ENCODE measurements around the gene EMP1.

EMP1 gene

GRCh38 chr12:13167906-13168305 is 28.6 kb upstream of the EMP1 start:
- no peak overlapping the region for H3K9ac ChIP-seq (ENCODE audit: low read length)
- H3F3A ChIP-seq (ENCODE audit: insufficient read depth, low read length): no peaks in the 10 kb centered on the region
- no peak overlapping the region for H3K4me2 ChIP-seq (ENCODE audit: low read length)

GRCh38 chr12:13169272-13169671 is 27.3 kb upstream of the EMP1 start:
- H3K4me2 ChIP-seq (ENCODE audit: low read length): no peak overlapping the region
- TF ChIP-seq CTCF (IDR thresholded peaks at IDR 0.05; ENCODE audit: low read length) (no peak), EZH2 (IDR thresholded peaks at IDR 0.05; ENCODE audit: borderline replicate concordance, low read length) (no peak)
- no peak overlapping the region for H3K4me3 ChIP-seq (ENCODE audit: low read depth, low read length, poor library complexity, severe bottlenecking)
- no peaks in the 10 kb centered on the region for H3K9me3 ChIP-seq (ENCODE audit: low read length)
- H4K20me1 ChIP-seq (ENCODE audit: insufficient read depth, low read length): no peaks in the 10 kb centered on the region
- H3K27me3 ChIP-seq (ENCODE audit: insufficient read depth, low read length): 0 out of 2 replicates have a peak, but pooled peaks cover 4% of the 10 kb centered on the region
- H3K4me1 ChIP-seq (ENCODE audit: insufficient read depth, low read length, severe bottlenecking): no peaks in the 10 kb centered on the region
- H3K9me2 ChIP-seq (ENCODE audit: low read depth, low read length): no peaks in the 10 kb centered on the region
- H3K9ac ChIP-seq (ENCODE audit: low read length): no peak overlapping the region
- no peak overlapping the region for H3K27ac ChIP-seq (ENCODE audit: low read depth, low read length, poor library complexity, severe bottlenecking)
- no peaks in the 10 kb centered on the region for H3K79me2 ChIP-seq (ENCODE audit: insufficient read depth, low read length)
- no peak overlapping the region for H2AFZ ChIP-seq (ENCODE audit: low read length)
- no peaks in the 10 kb centered on the region for H3F3A ChIP-seq (ENCODE audit: insufficient read depth, low read length)
- no peaks in the 10 kb centered on the region for H3K36me3 ChIP-seq (ENCODE audit: insufficient read depth, low read length)

More at GRCh38 chr12:13167906-13168305, 28.6 kb upstream of the EMP1 start:
- H3K4me1 ChIP-seq (ENCODE audit: insufficient read depth, low read length, severe bottlenecking): no peaks in the 10 kb centered on the region
- H3K27ac ChIP-seq (ENCODE audit: low read depth, low read length, poor library complexity, severe bottlenecking): no peak overlapping the region
- no peak overlapping the region for H2AFZ ChIP-seq (ENCODE audit: low read length)
- H3K9me3 ChIP-seq (ENCODE audit: low read length): no peaks in the 10 kb centered on the region
- H3K9me2 ChIP-seq (ENCODE audit: low read depth, low read length): no peaks in the 10 kb centered on the region
- no peaks in the 10 kb centered on the region for H3K79me2 ChIP-seq (ENCODE audit: insufficient read depth, low read length)
- 0 out of 2 replicates have a peak, but pooled peaks cover 4% of the 10 kb centered on the region for H3K27me3 ChIP-seq (ENCODE audit: insufficient read depth, low read length)
- no peak for TF ChIP-seq EZH2 (IDR thresholded peaks at IDR 0.05; ENCODE audit: borderline replicate concordance, low read length)
- no peak for TF ChIP-seq CTCF (IDR thresholded peaks at IDR 0.05; ENCODE audit: low read length)
- no peaks in the 10 kb centered on the region for H3K36me3 ChIP-seq (ENCODE audit: insufficient read depth, low read length)
- H3K4me3 ChIP-seq (ENCODE audit: low read depth, low read length, poor library complexity, severe bottlenecking): no peak overlapping the region
- H4K20me1 ChIP-seq (ENCODE audit: insufficient read depth, low read length): no peaks in the 10 kb centered on the region

- TF ChIP-seq EZH2 (IDR thresholded peaks at IDR 0.05; ENCODE audit: borderline replicate concordance, low read length) (no peak), CTCF (IDR thresholded peaks at IDR 0.05; ENCODE audit: low read length) (no peak)
- H3K79me2 ChIP-seq (ENCODE audit: insufficient read depth, low read length): no peaks in the 10 kb centered on the region
- no peak overlapping the region for H3K27ac ChIP-seq (ENCODE audit: low read depth, low read length, poor library complexity, severe bottlenecking)
- no peak overlapping the region for H3K4me3 ChIP-seq (ENCODE audit: low read depth, low read length, poor library complexity, severe bottlenecking)
- H2AFZ ChIP-seq (ENCODE audit: low read length): no peak overlapping the region
- H3K4me1 ChIP-seq (ENCODE audit: insufficient read depth, low read length, severe bottlenecking): no peaks in the 10 kb centered on the region
- H4K20me1 ChIP-seq (ENCODE audit: insufficient read depth, low read length): no peaks in the 10 kb centered on the region
- no peaks in the 10 kb centered on the region for H3F3A ChIP-seq (ENCODE audit: insufficient read depth, low read length)
- no peak overlapping the region for H3K4me2 ChIP-seq (ENCODE audit: low read length)
- no peak overlapping the region for H3K9ac ChIP-seq (ENCODE audit: low read length)
- H3K9me2 ChIP-seq (ENCODE audit: low read depth, low read length): no peaks in the 10 kb centered on the region
- H3K36me3 ChIP-seq (ENCODE audit: insufficient read depth, low read length): no peaks in the 10 kb centered on the region
- no peaks in the 10 kb centered on the region for H3K9me3 ChIP-seq (ENCODE audit: low read length)
- H3K27me3 ChIP-seq (ENCODE audit: insufficient read depth, low read length): 0 out of 2 replicates have a peak, but pooled peaks cover 4% of the 10 kb centered on the region
Observed at GRCh38 chr12:13170892-13171490, 25.5 kb upstream of the EMP1 start.
